MCF 10A (cell line): ENCODE measurements around the gene CACNG5. TPM values are rescaled to one million over a fixed set of nuclear protein-coding genes. Genes with fewer than 3 reads are reported as not detected.

Experiments used
- BruUV-seq: library from RNA; stranded (reverse); fragments of 400-500 nt; replicated peaks from 2 replicates; lab custom pipeline; 2021; lab: Mats Ljungman, UMichigan
- CTCF ChIA-PET: fragments of 300-600 bp; sonication (Branson Sonifier 250); formaldehyde crosslinking; extraction: SDS; loops from one replicate; lab custom pipeline; 2021; ENCODE audit warnings: antibody characterized with exemption, inconsistent platforms; lab: Yijun Ruan, JAX
- POLR2A ChIA-PET: fragments of 300-600, 350-650 bp; sonication (Branson Sonifier 250); formaldehyde crosslinking; extraction: SDS; loops from one replicate; lab custom pipeline; 2020; ENCODE audit warnings: antibody characterized with exemption, inconsistent platforms; lab: Yijun Ruan, JAX
- DNase-seq: peaks from one replicate; pipeline ENCODE4 v3.0.0-alpha.2; 2018; ENCODE audit not compliant: unreplicated experiment
- H3K27ac Mint-ChIP-seq: one replicate; pipeline ENCODE4 v1.8.0; 2022; ENCODE audit warnings: mild to moderate bottlenecking, low read depth, mixed read lengths; ENCODE audit not compliant: unreplicated experiment
- H3K27me3 Mint-ChIP-seq: one replicate; pipeline ENCODE4 v1.8.0; 2022; ENCODE audit warnings: mixed read lengths; ENCODE audit not compliant: insufficient read depth, unreplicated experiment
- H3K36me3 Mint-ChIP-seq: one replicate; pipeline ENCODE4 v1.8.0; 2022; ENCODE audit warnings: mild to moderate bottlenecking, moderate library complexity, mixed read lengths; ENCODE audit not compliant: insufficient read depth, unreplicated experiment
- H3K4me1 Mint-ChIP-seq: one replicate; pipeline ENCODE4 v1.8.0; 2022; ENCODE audit warnings: mixed read lengths; ENCODE audit not compliant: insufficient read depth, unreplicated experiment
- H3K4me3 Mint-ChIP-seq: one replicate; pipeline ENCODE4 v1.8.0; 2022; ENCODE audit warnings: mild to moderate bottlenecking, moderate library complexity, mixed read lengths; ENCODE audit not compliant: unreplicated experiment
- H3K9me3 Mint-ChIP-seq: one replicate; pipeline ENCODE4 v1.8.0; 2022; ENCODE audit warnings: mixed read lengths; ENCODE audit not compliant: unreplicated experiment
- intact Hi-C: fragments of 100-400 bp; cut with micrococcal nuclease; formaldehyde crosslinking; loops from 2 replicates; pipeline ENCODE4 v1.14.1; 2022
- total RNA-seq: library from RNA; stranded (reverse); gene quantifications from 2 replicates; pipeline ENCODE4 v1.2.3, GENCODE V29; 2022
- TF ChIP-seq, protein P1 (sequence below): fragments of 200-600 bp; IDR thresholded peaks from one replicate; pipeline ENCODE4 v1.8.0; 2022; ENCODE audit warnings: antibody characterized with exemption, mild to moderate bottlenecking; ENCODE audit not compliant: unreplicated experiment

CACNG5 gene
- total RNA-seq, 1 experiment from 2014 or later: not detected

DNA sequence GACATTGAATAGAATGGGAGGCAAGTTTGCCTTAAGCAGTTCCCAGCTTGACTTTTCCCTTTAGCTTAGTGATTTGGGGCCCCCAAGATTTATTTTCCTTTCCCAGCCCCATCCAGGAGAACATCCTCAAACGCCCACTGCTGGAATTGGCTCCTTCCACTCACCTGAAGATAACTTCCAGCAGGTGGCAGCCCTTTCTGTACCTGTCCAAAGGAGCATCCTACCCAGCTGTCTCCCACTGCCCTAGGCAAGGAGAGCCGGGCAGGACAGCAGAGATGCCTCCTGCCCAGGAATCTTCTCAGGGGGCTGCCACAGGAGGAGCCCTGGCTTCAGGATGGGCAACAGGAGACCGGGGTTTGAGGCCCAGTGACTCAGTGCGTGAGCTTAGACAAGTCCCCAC, 6.4 kb downstream of the CACNG5 start:
- ChIA-PET CTCF (no interaction called here), POLR2A (no interaction called here)
- Mint-ChIP-seq H3K36me3 (no peaks in the 10 kb centered on the region), H3K4me3 (no peak overlapping the region), H3K4me1 (no peaks in the 10 kb centered on the region), H3K9me3 (no peaks in the 10 kb centered on the region), H3K27me3 (peaks cover 36% of the 10 kb centered on the region), H3K27ac (no peak overlapping the region)
- BruUV-seq: no TSS peak
- intact Hi-C loops: no loop called here
- TF ChIP-seq, protein P1, sequence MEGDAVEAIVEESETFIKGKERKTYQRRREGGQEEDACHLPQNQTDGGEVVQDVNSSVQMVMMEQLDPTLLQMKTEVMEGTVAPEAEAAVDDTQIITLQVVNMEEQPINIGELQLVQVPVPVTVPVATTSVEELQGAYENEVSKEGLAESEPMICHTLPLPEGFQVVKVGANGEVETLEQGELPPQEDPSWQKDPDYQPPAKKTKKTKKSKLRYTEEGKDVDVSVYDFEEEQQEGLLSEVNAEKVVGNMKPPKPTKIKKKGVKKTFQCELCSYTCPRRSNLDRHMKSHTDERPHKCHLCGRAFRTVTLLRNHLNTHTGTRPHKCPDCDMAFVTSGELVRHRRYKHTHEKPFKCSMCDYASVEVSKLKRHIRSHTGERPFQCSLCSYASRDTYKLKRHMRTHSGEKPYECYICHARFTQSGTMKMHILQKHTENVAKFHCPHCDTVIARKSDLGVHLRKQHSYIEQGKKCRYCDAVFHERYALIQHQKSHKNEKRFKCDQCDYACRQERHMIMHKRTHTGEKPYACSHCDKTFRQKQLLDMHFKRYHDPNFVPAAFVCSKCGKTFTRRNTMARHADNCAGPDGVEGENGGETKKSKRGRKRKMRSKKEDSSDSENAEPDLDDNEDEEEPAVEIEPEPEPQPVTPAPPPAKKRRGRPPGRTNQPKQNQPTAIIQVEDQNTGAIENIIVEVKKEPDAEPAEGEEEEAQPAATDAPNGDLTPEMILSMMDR: no peak
- DNase-seq: peak; percentile 13

DNA sequence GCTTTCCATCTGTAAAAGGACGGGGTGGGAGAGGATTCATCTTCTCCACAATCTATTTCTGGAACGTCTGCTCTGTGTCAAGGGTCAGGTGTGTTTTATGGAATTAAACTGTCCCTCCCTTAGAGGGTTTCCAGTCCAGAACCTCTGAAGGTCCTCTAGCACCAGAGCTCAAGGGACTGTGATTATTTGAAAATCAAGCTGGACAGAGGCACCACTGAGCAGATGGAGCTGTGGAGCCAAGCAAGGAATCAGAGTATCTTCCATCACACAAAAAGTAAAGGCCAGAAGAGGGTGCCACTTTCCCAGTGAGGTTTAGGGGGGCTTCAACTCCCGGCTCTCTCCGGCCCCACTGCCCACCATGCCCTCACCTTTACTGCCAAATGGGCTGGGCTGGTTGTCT, 6.8 kb downstream of the CACNG5 start:
- Mint-ChIP-seq H3K4me1 (no peaks in the 10 kb centered on the region), H3K27ac (no peak overlapping the region), H3K9me3 (no peaks in the 10 kb centered on the region), H3K27me3 (peaks cover 36% of the 10 kb centered on the region), H3K4me3 (no peak overlapping the region), H3K36me3 (no peaks in the 10 kb centered on the region)
- intact Hi-C loops: no loop called here
- TF ChIP-seq, protein P1: no peak
- ChIA-PET POLR2A (no interaction called here), CTCF (no interaction called here)
- no peak for DNase-seq
- BruUV-seq: no TSS peak

DNA sequence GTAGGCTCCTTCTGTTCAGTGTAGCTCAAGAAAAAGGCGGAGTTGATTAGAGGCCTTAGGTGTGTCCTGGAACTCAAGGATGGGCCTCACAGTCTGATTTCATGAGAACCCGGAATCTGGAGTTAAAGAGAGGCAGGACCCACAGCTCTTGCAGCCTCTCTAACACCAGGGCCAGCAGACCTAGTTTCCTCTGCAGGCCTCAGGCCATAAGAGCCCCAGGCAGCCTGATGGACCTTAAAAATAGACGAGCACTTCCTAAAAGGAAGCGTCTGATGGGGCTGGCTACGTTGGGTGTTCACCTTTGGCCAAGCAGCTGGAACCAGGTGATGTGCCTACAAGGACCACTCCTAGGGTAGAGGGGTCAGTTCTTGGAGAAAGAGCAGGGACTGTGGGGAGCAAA, 7.6 kb downstream of the CACNG5 start:
- H3K4me1 Mint-ChIP-seq: no peaks in the 10 kb centered on the region
- TF ChIP-seq, protein P1: no peak
- H3K36me3 Mint-ChIP-seq: no peaks in the 10 kb centered on the region
- no TSS peak for BruUV-seq
- ChIA-PET CTCF (no interaction called here), POLR2A (no interaction called here)
- no peaks in the 10 kb centered on the region for H3K9me3 Mint-ChIP-seq
- peaks cover 36% of the 10 kb centered on the region for H3K27me3 Mint-ChIP-seq
- intact Hi-C loops: no loop called here
- no peak overlapping the region for H3K27ac Mint-ChIP-seq
- DNase-seq: no peak
- no peak overlapping the region for H3K4me3 Mint-ChIP-seq

DNA sequence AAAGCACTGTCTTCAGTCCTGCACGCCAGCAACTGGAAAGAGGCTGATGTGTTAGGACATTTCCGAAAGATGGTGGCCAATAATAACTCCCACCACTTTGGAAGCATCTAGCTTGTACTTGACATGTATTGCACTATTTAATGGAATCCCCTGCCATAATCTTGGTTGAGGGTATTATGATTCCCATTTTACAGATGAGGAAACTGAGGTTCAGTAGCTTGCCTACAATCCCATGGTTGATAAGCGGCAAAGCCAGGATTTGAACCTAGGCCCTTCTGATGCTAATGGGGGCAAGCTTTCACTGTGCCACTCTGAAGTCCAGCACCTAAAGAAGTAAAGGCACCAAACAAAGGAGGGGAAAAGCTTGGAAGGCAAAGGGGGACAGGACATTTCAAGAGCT, 8.0 kb downstream of the CACNG5 start:
- H3K27me3 Mint-ChIP-seq: peaks cover 36% of the 10 kb centered on the region

More for the DNA sequence above, 8.0 kb downstream of the CACNG5 start:
- BruUV-seq: no TSS peak
- no peaks in the 10 kb centered on the region for H3K36me3 Mint-ChIP-seq
- POLR2A ChIA-PET: no interaction called here
- DNase-seq: no peak
- intact Hi-C loops: no loop called here
- no peak overlapping the region for H3K4me3 Mint-ChIP-seq
- no peak overlapping the region for H3K27ac Mint-ChIP-seq
- TF ChIP-seq, protein P1: no peak
- no peaks in the 10 kb centered on the region for H3K9me3 Mint-ChIP-seq
- CTCF ChIA-PET: no interaction called here
- H3K4me1 Mint-ChIP-seq: no peaks in the 10 kb centered on the region
